Measurements from ENCODE around the gene TSPAN15.

DNA sequence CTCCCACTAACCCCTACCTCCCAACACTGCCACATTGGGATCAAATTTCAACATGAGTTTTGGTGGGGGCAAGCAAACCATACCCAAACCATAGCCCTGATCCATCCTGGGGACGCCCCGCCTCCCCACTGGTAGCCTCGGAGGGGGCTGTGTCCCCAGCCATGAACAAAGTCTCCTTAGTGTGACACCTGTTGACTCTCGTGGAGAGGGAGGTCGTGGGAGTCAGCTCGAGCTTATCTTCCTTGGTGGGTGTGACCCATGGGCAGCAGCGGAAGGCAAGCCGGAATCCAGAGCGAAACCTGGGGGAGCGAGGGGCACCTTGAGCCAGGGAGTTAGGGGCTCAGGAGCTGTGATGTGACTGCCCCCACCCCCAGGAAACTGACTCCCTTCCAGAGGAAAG, 46.5 kb upstream of the TSPAN15 start:
- TF ChIP-seq YY1 (IDR thresholded peaks at IDR 0.05; ENCODE audit: insufficient read depth, insufficient read length) (no peak), SUZ12 (IDR thresholded peaks at IDR 0.05; ENCODE audit: extremely low read depth, insufficient read depth, insufficient read length) (no peak)
